Nephron (organoid): Measurements from ENCODE around the gene MED27.
A peak's percentile ranks its signal among the peaks of the same experiment; 100 is the strongest.
"Not testable (repeated sequence)": the region's sequence is repeated elsewhere in the genome, so short reads cannot be mapped to it uniquely, and the experiment has no call there.

Source experiments
- H3K27ac Mint-ChIP-seq, 3 experiments: 2 replicates each; pipeline ENCODE4 v1.8.0; 2020; ENCODE audit warnings: mixed read lengths in 3 of 3, mild to moderate bottlenecking in 2 of 3, moderate library complexity in 1 of 3
- H3K27me3 Mint-ChIP-seq: 2 replicates; pipeline ENCODE4 v1.8.0; 2021; ENCODE audit warnings: low read depth, mild to moderate bottlenecking, moderate library complexity, mixed read lengths
- H3K36me3 Mint-ChIP-seq: 2 replicates; pipeline ENCODE4 v1.8.0; 2020; ENCODE audit warnings: low read depth, mixed read lengths
- H3K4me1 Mint-ChIP-seq: 2 replicates; pipeline ENCODE4 v1.8.0; 2020; ENCODE audit warnings: mixed read lengths
- H3K4me3 Mint-ChIP-seq, 3 experiments: 2 replicates each; pipeline ENCODE4 v1.8.0; 2020; ENCODE audit warnings: mild to moderate bottlenecking in 3 of 3, mixed read lengths in 3 of 3, moderate library complexity in 2 of 3
- H3K9me3 Mint-ChIP-seq: 2 replicates; pipeline ENCODE4 v1.8.0; 2020; ENCODE audit warnings: mixed read lengths
- CTCF ChIP-seq, 3 experiments: fragments of 200-600 bp; sonication (generic); IDR thresholded peaks; one replicate each; pipeline ENCODE4 v1.5.0; 2021; ENCODE audit warnings: antibody characterized with exemption in 3 of 3; ENCODE audit not compliant: unreplicated experiment in 3 of 3

Gene MED27

GRCh38 chr9:131923132-131923671 is 156.5 kb downstream of the MED27 start:
- Mint-ChIP-seq H3K27ac (no peak overlapping the region), H3K9me3 (peaks cover 2% of the 10 kb centered on the region), H3K4me1 (peaks cover 8% of the 10 kb centered on the region), H3K27me3 (no peaks in the 10 kb centered on the region), H3K36me3 (peaks cover 21% of the 10 kb centered on the region), H3K4me3 (no peak overlapping the region)
- TF ChIP-seq CTCF (IDR thresholded peaks at IDR 0.05; ENCODE audit: unreplicated experiment in 3 of 3) = no peak

- not testable (repeated sequence) for H3K9me3 Mint-ChIP-seq, H3K27me3 Mint-ChIP-seq, H3K4me1 Mint-ChIP-seq, H3K4me3 Mint-ChIP-seq, H3K27ac Mint-ChIP-seq
- peaks cover 21% of the 10 kb centered on the region for H3K36me3 Mint-ChIP-seq
Observed at GRCh38 chr9:131921635-131922034, 158.0 kb downstream of the MED27 start.

- Mint-ChIP-seq H3K27me3 (no peaks in the 10 kb centered on the region), H3K36me3 (peaks cover 21% of the 10 kb centered on the region), H3K4me1 (peaks cover 6% of the 10 kb centered on the region), H3K27ac (peak overlapping the region in 1 of 3 experiments; percentile 66), H3K4me3 (no peak overlapping the region), H3K9me3 (peaks cover 2% of the 10 kb centered on the region)
- TF ChIP-seq CTCF (IDR thresholded peaks at IDR 0.05; ENCODE audit: unreplicated experiment in 3 of 3) = no peak
Observed at GRCh38 chr9:131919216-131919615, 160.5 kb downstream of the MED27 start.

- peaks cover 2% of the 10 kb centered on the region for H3K9me3 Mint-ChIP-seq
- H3K4me1 Mint-ChIP-seq = peaks cover 6% of the 10 kb centered on the region
- no peak for TF ChIP-seq CTCF (IDR thresholded peaks at IDR 0.05; ENCODE audit: unreplicated experiment in 3 of 3)
- H3K4me3 Mint-ChIP-seq = no peak overlapping the region
- peaks cover 18% of the 10 kb centered on the region for H3K36me3 Mint-ChIP-seq
- no peaks in the 10 kb centered on the region for H3K27me3 Mint-ChIP-seq
- peak overlapping the region in 2 of 3 experiments; percentile 60 to 66 for H3K27ac Mint-ChIP-seq
Observed at GRCh38 chr9:131918481-131918880, 161.2 kb downstream of the MED27 start.

- Mint-ChIP-seq H3K36me3 (peaks cover 11% of the 10 kb centered on the region), H3K4me3 (no peak overlapping the region)
Observed at GRCh38 chr9:131917009-131917408, 162.7 kb downstream of the MED27 start.

GRCh38 chr9:131915181-131915580 is 164.5 kb downstream of the MED27 start:
- Mint-ChIP-seq H3K36me3 (no peaks in the 10 kb centered on the region), H3K27ac (no peak overlapping the region), H3K4me3 (no peak overlapping the region), H3K9me3 (no peaks in the 10 kb centered on the region), H3K4me1 (peaks cover 6% of the 10 kb centered on the region), H3K27me3 (no peaks in the 10 kb centered on the region)
- TF ChIP-seq CTCF (IDR thresholded peaks at IDR 0.05; ENCODE audit: unreplicated experiment in 3 of 3) = no peak

More at GRCh38 chr9:131917009-131917408, 162.7 kb downstream of the MED27 start:
- Mint-ChIP-seq H3K4me1 (peaks cover 6% of the 10 kb centered on the region), H3K27ac (no peak overlapping the region), H3K27me3 (no peaks in the 10 kb centered on the region), H3K9me3 (no peaks in the 10 kb centered on the region)
- no peak for TF ChIP-seq CTCF (IDR thresholded peaks at IDR 0.05; ENCODE audit: unreplicated experiment in 3 of 3)
